ENCODE results near the gene AOPEP. TPM values are rescaled to one million over a fixed set of nuclear protein-coding genes. Genes with fewer than 3 reads are reported as not detected.

AOPEP gene
- polyA plus RNA-seq, 1 of the 3 experiments (the other 2 are of a cell fraction), result 54.6 TPM

GRCh38 chr9:95097279-95097678 is 370.8 kb downstream of the AOPEP start (continued):
- TF ChIP-seq, protein P1, sequence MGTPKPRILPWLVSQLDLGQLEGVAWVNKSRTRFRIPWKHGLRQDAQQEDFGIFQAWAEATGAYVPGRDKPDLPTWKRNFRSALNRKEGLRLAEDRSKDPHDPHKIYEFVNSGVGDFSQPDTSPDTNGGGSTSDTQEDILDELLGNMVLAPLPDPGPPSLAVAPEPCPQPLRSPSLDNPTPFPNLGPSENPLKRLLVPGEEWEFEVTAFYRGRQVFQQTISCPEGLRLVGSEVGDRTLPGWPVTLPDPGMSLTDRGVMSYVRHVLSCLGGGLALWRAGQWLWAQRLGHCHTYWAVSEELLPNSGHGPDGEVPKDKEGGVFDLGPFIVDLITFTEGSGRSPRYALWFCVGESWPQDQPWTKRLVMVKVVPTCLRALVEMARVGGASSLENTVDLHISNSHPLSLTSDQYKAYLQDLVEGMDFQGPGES (IDR thresholded peaks at IDR 0.05; ENCODE audit: low read depth, low read length), result no peak
- TF ChIP-seq FOXJ3 (CRISPR knock-in tag; IDR thresholded peaks at IDR 0.05), result no peak

- WGBS (ENCODE audit: low lambda C conversion rate), result 97% methylated on average over 12 of the region's 12 CpGs
- Histone ChIP-seq H3K4me3 (ENCODE audit: low read depth in 2 of 2, low read length in 1 of 2) (no peak overlapping the region), H3F3A (replicated peaks; ENCODE audit: insufficient read depth) (no peaks in the 10 kb centered on the region), H3K9me3 (no peaks in the 10 kb centered on the region), H2AFZ (ENCODE audit: low read depth) (no peak overlapping the region), H3K27ac (ENCODE audit: low read depth in 2 of 2, low read length in 1 of 2) (peak overlapping the region in 1 of 2 experiments; percentile 32; a peak in 2 of 4 replicates), H3K4me1 (ENCODE audit: control insufficient read depth in 1 of 2, insufficient read depth in 2 of 2, low read depth in 1 of 2, low read length in 1 of 2) (peaks cover 12 to 92% of the 10 kb centered on the region in 2 experiments; a peak in 1 of 4 replicates), H3K27me3 (ENCODE audit: insufficient read depth) (no peaks in the 10 kb centered on the region), H3K9ac (no peak overlapping the region), H4K20me1 (ENCODE audit: insufficient read depth) (no peaks in the 10 kb centered on the region), H3K36me3 (replicated peaks in 1 of 2; ENCODE audit: control insufficient read depth in 1 of 2, insufficient read depth in 2 of 2, low read length in 1 of 2) (peaks cover 0 to 14% of the 10 kb centered on the region in 2 experiments), H3K9me2 (no peaks in the 10 kb centered on the region), H3K79me2 (ENCODE audit: insufficient read depth) (no peaks in the 10 kb centered on the region), H3K4me2 (no peak overlapping the region)
- no peak for TF ChIP-seq TAF1 (IDR thresholded peaks at IDR 0.05; ENCODE audit: borderline replicate concordance, low read depth, low read length)
- no peak for TF ChIP-seq GABPA (IDR thresholded peaks at IDR 0.05; ENCODE audit: low read depth)
- TF ChIP-seq FOXJ3 (CRISPR knock-in tag; IDR thresholded peaks at IDR 0.05), result no peak
- TF ChIP-seq MAX (IDR thresholded peaks at IDR 0.05; ENCODE audit: low read depth), result no peak
- TF ChIP-seq ZBTB33 (IDR thresholded peaks at IDR 0.05; ENCODE audit: borderline replicate concordance, low read depth), result no peak
- TF ChIP-seq SMC3 (IDR thresholded peaks at IDR 0.05; ENCODE audit: low read depth, low read length), result no peak
- TF ChIP-seq, protein P2, sequence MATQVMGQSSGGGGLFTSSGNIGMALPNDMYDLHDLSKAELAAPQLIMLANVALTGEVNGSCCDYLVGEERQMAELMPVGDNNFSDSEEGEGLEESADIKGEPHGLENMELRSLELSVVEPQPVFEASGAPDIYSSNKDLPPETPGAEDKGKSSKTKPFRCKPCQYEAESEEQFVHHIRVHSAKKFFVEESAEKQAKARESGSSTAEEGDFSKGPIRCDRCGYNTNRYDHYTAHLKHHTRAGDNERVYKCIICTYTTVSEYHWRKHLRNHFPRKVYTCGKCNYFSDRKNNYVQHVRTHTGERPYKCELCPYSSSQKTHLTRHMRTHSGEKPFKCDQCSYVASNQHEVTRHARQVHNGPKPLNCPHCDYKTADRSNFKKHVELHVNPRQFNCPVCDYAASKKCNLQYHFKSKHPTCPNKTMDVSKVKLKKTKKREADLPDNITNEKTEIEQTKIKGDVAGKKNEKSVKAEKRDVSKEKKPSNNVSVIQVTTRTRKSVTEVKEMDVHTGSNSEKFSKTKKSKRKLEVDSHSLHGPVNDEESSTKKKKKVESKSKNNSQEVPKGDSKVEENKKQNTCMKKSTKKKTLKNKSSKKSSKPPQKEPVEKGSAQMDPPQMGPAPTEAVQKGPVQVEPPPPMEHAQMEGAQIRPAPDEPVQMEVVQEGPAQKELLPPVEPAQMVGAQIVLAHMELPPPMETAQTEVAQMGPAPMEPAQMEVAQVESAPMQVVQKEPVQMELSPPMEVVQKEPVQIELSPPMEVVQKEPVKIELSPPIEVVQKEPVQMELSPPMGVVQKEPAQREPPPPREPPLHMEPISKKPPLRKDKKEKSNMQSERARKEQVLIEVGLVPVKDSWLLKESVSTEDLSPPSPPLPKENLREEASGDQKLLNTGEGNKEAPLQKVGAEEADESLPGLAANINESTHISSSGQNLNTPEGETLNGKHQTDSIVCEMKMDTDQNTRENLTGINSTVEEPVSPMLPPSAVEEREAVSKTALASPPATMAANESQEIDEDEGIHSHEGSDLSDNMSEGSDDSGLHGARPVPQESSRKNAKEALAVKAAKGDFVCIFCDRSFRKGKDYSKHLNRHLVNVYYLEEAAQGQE (IDR thresholded peaks at IDR 0.05; ENCODE audit: low read depth, low read length), result no peak
- TF ChIP-seq RCOR1 (IDR thresholded peaks at IDR 0.05; ENCODE audit: low read length), result no peak
- no peak for TF ChIP-seq FOSL2 (IDR thresholded peaks at IDR 0.05; ENCODE audit: borderline replicate concordance, low read depth)
- DNase-seq, result no peak
- POLR2A ChIA-PET, result no interaction called here
- CTCF ChIA-PET, result interaction anchor here (1.0 to 4.4 kb wide), 5 partner anchors 12 to 33 kb away, joined by 4 to 17 read pairs (median 7); no protein-coding TSS in a partner anchor
Measured at GRCh38 chr9:95098391-95098921, 372.0 kb downstream of the AOPEP start.
